Measurements from ENCODE around the gene REM1.
"Not testable (repeated sequence)": the region's sequence is repeated elsewhere in the genome, so short reads cannot be mapped to it uniquely, and the experiment has no call there.

GRCh38 chr20:31470946-31471345 is 4.1 kb upstream of the REM1 start:
- not testable (repeated sequence) for TF ChIP-seq CTCF (IDR thresholded peaks at IDR 0.05 in 8 of 11, conservative IDR thresholded peaks at IDR 0.05 in 3 of 11); POLR2A (IDR thresholded peaks at IDR 0.05)
